SU-DHL-6 (cell line): ENCODE results near the gene SPIB.

Experiments
- EZH2phosphoT487 ChIP-seq: fragments of 200-600 bp; sonication (generic), shearing (Covaris generic); conservative IDR thresholded peaks from 2 replicates; pipeline ENCODE4 v1.6.1; 2018; ENCODE audit warnings: mild to moderate bottlenecking, antibody characterized with exemption, low read length, moderate library complexity, mixed read lengths
- TF ChIP-seq, protein P1 (sequence below): fragments of 200-600 bp; sonication (generic); IDR thresholded peaks from one replicate; pipeline ENCODE4 v1.5.1; 2017; ENCODE audit warnings: antibody characterized with exemption, mild to moderate bottlenecking, low read length, moderate library complexity; ENCODE audit not compliant: insufficient read depth, poor library complexity, severe bottlenecking

DNA sequence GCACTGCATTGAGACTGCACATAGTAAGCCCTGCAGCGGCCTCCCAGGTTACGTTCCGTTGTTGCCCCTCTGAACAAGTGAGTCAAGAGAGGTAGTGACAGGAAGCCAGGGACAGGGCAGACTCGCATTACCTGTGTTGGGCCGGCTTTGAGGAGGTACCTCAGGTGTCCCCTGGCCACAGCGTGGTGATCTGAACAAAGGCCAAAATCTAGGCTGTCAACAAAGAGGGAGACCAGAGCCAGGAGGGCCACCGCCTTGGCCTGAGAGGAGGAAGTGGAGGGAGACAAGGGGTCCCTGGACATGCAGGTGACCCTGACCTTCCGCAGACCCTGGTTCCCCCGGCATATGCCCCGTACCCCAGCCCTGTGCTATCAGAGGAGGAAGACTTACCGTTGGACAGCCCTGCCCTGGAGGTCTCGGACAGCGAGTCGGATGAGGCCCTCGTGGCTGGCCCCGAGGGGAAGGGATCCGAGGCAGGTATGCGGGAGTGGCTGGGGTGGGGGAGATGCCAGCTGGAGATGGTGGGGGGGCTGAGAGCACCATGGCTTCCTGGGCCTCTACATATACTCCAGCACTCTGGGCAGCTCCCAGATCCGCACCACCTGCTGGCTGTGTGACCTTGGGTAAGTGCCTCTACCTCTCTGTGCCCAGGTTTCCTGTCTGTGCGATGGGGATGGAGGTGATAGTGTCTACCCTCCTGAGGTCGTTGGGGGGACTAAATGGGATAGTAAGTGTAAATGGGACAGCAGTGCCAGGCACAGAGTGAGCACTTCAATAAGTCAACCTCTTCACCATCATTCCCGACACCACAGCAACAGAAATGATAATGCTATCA, 4.8 kb downstream of the SPIB start:
- TF ChIP-seq, protein P1, sequence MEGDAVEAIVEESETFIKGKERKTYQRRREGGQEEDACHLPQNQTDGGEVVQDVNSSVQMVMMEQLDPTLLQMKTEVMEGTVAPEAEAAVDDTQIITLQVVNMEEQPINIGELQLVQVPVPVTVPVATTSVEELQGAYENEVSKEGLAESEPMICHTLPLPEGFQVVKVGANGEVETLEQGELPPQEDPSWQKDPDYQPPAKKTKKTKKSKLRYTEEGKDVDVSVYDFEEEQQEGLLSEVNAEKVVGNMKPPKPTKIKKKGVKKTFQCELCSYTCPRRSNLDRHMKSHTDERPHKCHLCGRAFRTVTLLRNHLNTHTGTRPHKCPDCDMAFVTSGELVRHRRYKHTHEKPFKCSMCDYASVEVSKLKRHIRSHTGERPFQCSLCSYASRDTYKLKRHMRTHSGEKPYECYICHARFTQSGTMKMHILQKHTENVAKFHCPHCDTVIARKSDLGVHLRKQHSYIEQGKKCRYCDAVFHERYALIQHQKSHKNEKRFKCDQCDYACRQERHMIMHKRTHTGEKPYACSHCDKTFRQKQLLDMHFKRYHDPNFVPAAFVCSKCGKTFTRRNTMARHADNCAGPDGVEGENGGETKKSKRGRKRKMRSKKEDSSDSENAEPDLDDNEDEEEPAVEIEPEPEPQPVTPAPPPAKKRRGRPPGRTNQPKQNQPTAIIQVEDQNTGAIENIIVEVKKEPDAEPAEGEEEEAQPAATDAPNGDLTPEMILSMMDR: no peak
- TF ChIP-seq EZH2phosphoT487: no peak
